CD4-positive, alpha-beta T cell (primary cell): ENCODE results near the gene ZNF710. TPM values are rescaled to one million over a fixed set of nuclear protein-coding genes. Genes with fewer than 3 reads are reported as not detected.
A peak's percentile ranks its signal among the peaks of the same experiment; 100 is the strongest.

ENCODE experiments used
- ATAC-seq: fragments of 200-7000 bp; cut with Tn5 transposase; one replicate; pipeline ENCODE4 v1.10.0; 2022; ENCODE audit warnings: mild to moderate bottlenecking; ENCODE audit not compliant: poor library complexity
- CTCF ChIA-PET: fragments of 350-600 bp; sonication (Branson Sonifier 250); formaldehyde crosslinking; loops from one replicate; lab custom pipeline; 2021; ENCODE audit warnings: antibody characterized with exemption, inconsistent platforms; lab: Charles Lee
- POLR2A ChIA-PET: fragments of 350-600 bp; sonication (Branson Sonifier 250); formaldehyde crosslinking; loops from one replicate; lab custom pipeline; 2021; ENCODE audit warnings: antibody characterized with exemption, inconsistent platforms; lab: Charles Lee
- DNase-seq, 14 experiments: peaks; one replicate each; pipeline ENCODE4 v3.0.0-alpha.2; 2013 to 2020; ENCODE audit warnings: mixed read lengths in 2 of 14
- H3K27ac ChIP-seq, 2 donors: one replicate each; pipeline versions ENCODE4 v1.5.1 to v1.7.0; 2013; ENCODE audit warnings: low read length in 2 of 2, low read depth in 1 of 2, mild to moderate bottlenecking in 1 of 2
- H3K27me3 ChIP-seq, 2 experiments: 1 replicate in 1 of 2; 2 replicates in 1 of 2; pipeline versions ENCODE4 v1.6.1 to v1.7.0; 2013; ENCODE audit warnings: low read length in 2 of 2, control low read depth in 1 of 2, mild to moderate bottlenecking in 1 of 2, moderate library complexity in 1 of 2; ENCODE audit not compliant: insufficient read depth in 2 of 2, control insufficient read depth in 1 of 2
- H3K36me3 ChIP-seq: one replicate; pipeline ENCODE4 v1.6.1; 2013; ENCODE audit warnings: low read length, control low read depth; ENCODE audit not compliant: insufficient read depth
- H3K4me1 ChIP-seq: one replicate; pipeline ENCODE4 v1.6.1; 2013; ENCODE audit warnings: low read length, control low read depth; ENCODE audit not compliant: insufficient read depth
- H3K4me3 ChIP-seq: one replicate; pipeline ENCODE4 v1.5.1; 2013; ENCODE audit warnings: mild to moderate bottlenecking, low read length, moderate library complexity
- H3K9me3 ChIP-seq, 2 experiments: 1 replicate in 1 of 2; 2 replicates in 1 of 2; pipeline versions ENCODE4 v1.6.1 to v1.7.0; 2013; ENCODE audit warnings: low read length in 2 of 2, mild to moderate bottlenecking in 2 of 2, control low read depth in 1 of 2, moderate library complexity in 1 of 2; ENCODE audit not compliant: control insufficient read depth in 1 of 2, insufficient read depth in 1 of 2
- H3K27ac Mint-ChIP-seq: one replicate; pipeline ENCODE4 v1.8.0; 2020; ENCODE audit warnings: mixed read lengths
- H3K27me3 Mint-ChIP-seq: one replicate; pipeline ENCODE4 v1.8.0; 2021; ENCODE audit warnings: mixed read lengths
- H3K36me3 Mint-ChIP-seq: one replicate; pipeline ENCODE4 v1.8.0; 2021; ENCODE audit warnings: low read depth, mixed read lengths
- H3K4me1 Mint-ChIP-seq: one replicate; pipeline ENCODE4 v1.8.0; 2021; ENCODE audit warnings: low read depth, mixed read lengths
- H3K4me3 Mint-ChIP-seq: one replicate; pipeline ENCODE4 v1.8.0; 2020; ENCODE audit warnings: mild to moderate bottlenecking, mixed read lengths
- H3K9me3 Mint-ChIP-seq: one replicate; pipeline ENCODE4 v1.8.0; 2020; ENCODE audit warnings: mixed read lengths
- CTCF ChIP-seq: fragments of 200-600 bp; IDR thresholded peaks from one replicate; pipeline ENCODE4 v1.8.0; 2022; ENCODE audit warnings: antibody characterized with exemption, mild to moderate bottlenecking
- intact Hi-C, 2 experiments: fragments of 100-400 bp; cut with DNase I in 1 of 2; cut with micrococcal nuclease in 1 of 2; formaldehyde crosslinking; loops; one replicate each; pipeline versions ENCODE4 v1.15.1 to v1.9.0; 2023 to 2025; cut with DNase I, micrococcal nuclease
- total RNA-seq, 174 experiments: library from RNA in 2 of 174; stranded (reverse) in 2 of 174; gene quantifications; one replicate each; pipeline ENCODE4 v1.2.3 and lab custom pipeline; 2021 to 2026

The ZNF710 gene
- total RNA-seq, 2 experiments from 2014 or later = 6.5 to 7.7 TPM

GRCh38 chr15:90001683-90002427, 731 bp downstream of the ZNF710 start:
- H3K36me3 Mint-ChIP-seq = peaks cover 12% of the 10 kb centered on the region
- peaks cover 51% of the 10 kb centered on the region for H3K4me1 Mint-ChIP-seq
- Histone ChIP-seq H3K9me3 (no peaks in the 10 kb centered on the region), H3K27ac (no peak overlapping the region), H3K4me3 (peak overlapping the region; percentile 60), H3K27me3 (no peaks in the 10 kb centered on the region), H3K4me1 (peaks cover 54% of the 10 kb centered on the region), H3K36me3 (no peaks in the 10 kb centered on the region)
- intact Hi-C loops = loop anchor here (2.0 to 5.0 kb wide), 3 partner anchors 13 to 110 kb away; partner anchors contain the start of gene AP3S2 (in 1 of the 2)
- peak; percentile 29 to 85 (median 54) for DNase-seq
- peak; percentile 64 for ATAC-seq
- peak overlapping the region; percentile 88 for H3K4me3 Mint-ChIP-seq
- peaks cover 5% of the 10 kb centered on the region for H3K27me3 Mint-ChIP-seq
- ChIA-PET POLR2A (interaction anchor here (0.9 to 3.9 kb wide), 13 partner anchors 12 to 715 kb away, joined by 3 to 16 read pairs (median 4); partner anchors contain the start of genes AP3S2, BLM and IDH2), CTCF (no interaction called here)
- TF ChIP-seq CTCF = no peak
- H3K27ac Mint-ChIP-seq = peak overlapping the region; percentile 97
- no peaks in the 10 kb centered on the region for H3K9me3 Mint-ChIP-seq

- H3K4me3 ChIP-seq = peak overlapping the region; percentile 60
- peaks cover 60% of the 10 kb centered on the region for H3K4me1 ChIP-seq
- ATAC-seq (peak; percentile 19), DNase-seq (peak in 7 of 14 experiments; percentile 8 to 64 (median 30))
- H3K27ac ChIP-seq = peak overlapping the region; percentile 32 to 47
- Mint-ChIP-seq H3K27me3 (peaks cover 5% of the 10 kb centered on the region), H3K4me3 (peak overlapping the region; percentile 85), H3K9me3 (no peaks in the 10 kb centered on the region), H3K36me3 (peaks cover 12% of the 10 kb centered on the region), H3K4me1 (peaks cover 57% of the 10 kb centered on the region), H3K27ac (peak overlapping the region; percentile 97)
- CTCF ChIA-PET = no interaction called here
- no peak for TF ChIP-seq CTCF
- no peaks in the 10 kb centered on the region for H3K27me3 ChIP-seq
- H3K36me3 ChIP-seq = no peaks in the 10 kb centered on the region
- POLR2A ChIA-PET = interaction anchor here (1.0 to 3.9 kb wide), 9 partner anchors 11 to 108 kb away, joined by 3 to 16 read pairs (median 4); partner anchors contain the start of genes AP3S2 and IDH2
- H3K9me3 ChIP-seq = no peaks in the 10 kb centered on the region
- intact Hi-C loops = loop anchor here (5.0 kb wide), 2 partner anchors 70 to 110 kb away; partner anchors contain the start of gene AP3S2 (in 1 of the 2)
These were observed 1.3 kb downstream of the ZNF710 start for GRCh38 chr15:90002428-90002844.

DNA sequence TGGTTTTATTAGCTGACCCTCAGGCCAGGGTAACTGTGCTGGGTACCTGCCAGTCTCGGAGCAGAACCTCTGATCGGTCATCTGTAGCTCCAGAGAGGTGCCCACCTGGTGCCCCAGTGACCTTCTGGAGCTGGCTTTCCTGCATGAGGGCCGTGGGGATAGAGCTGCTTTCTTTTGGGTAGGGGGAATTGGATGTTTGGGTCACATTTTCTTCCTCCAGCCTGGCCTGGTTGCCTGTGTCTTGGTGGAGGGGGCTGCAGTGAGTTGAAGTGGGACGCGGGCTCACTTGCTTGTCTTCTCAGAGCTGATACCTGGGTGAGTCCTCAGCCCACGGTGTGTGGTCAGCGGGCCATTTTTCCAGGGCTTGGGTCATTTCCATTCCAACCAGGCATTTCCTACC, 2.6 kb downstream of the ZNF710 start:
- CTCF ChIA-PET = no interaction called here
- peaks cover 5% of the 10 kb centered on the region for H3K27me3 Mint-ChIP-seq
- H3K27ac ChIP-seq = no peak overlapping the region
- no peaks in the 10 kb centered on the region for H3K36me3 ChIP-seq
- H3K4me1 ChIP-seq = peaks cover 70% of the 10 kb centered on the region
- peak overlapping the region; percentile 97 for H3K27ac Mint-ChIP-seq
- no peaks in the 10 kb centered on the region for H3K9me3 Mint-ChIP-seq
- ATAC-seq = no peak
- H3K9me3 ChIP-seq = no peaks in the 10 kb centered on the region
- POLR2A ChIA-PET = interaction anchor here (1.3 to 3.9 kb wide), 5 partner anchors 13 to 110 kb away, joined by 3 to 16 read pairs (median 7); partner anchors contain the start of gene AP3S2
- no peaks in the 10 kb centered on the region for H3K27me3 ChIP-seq
- TF ChIP-seq CTCF = no peak
- no peak overlapping the region for H3K4me3 ChIP-seq
- intact Hi-C loops = loop anchor here (5.0 kb wide), 2 partner anchors 69 to 111 kb away; partner anchors contain the start of gene AP3S2 (in 1 of the 2)
- peak overlapping the region; percentile 85 for H3K4me3 Mint-ChIP-seq
- H3K4me1 Mint-ChIP-seq = peaks cover 69% of the 10 kb centered on the region
- H3K36me3 Mint-ChIP-seq = peaks cover 12% of the 10 kb centered on the region
- DNase-seq = no peak
